ENCODE measurements around the gene ITIH5. TPM values are rescaled to one million over a fixed set of nuclear protein-coding genes. Genes with fewer than 3 reads are reported as not detected.
"Not testable (repeated sequence)": the region's sequence is repeated elsewhere in the genome, so short reads cannot be mapped to it uniquely, and the experiment has no call there.

ITIH5 gene
- total RNA-seq, 5 donors from 2014 or later (not counting 1 experiment from before 2014, with no cell fraction given) = 0.13 to 0.22 TPM; not detected in 3

- H3K27me3 ChIP-seq (replicated peaks in 1 of 2; ENCODE audit: control insufficient read depth in 2 of 2, extremely low read depth in 1 of 2, insufficient read depth in 2 of 2, low read length in 1 of 2); H3K27ac Mint-ChIP-seq; H3K36me3 ChIP-seq (ENCODE audit: control insufficient read depth in 2 of 2, extremely low read depth in 1 of 2, insufficient read depth in 1 of 2, low read length in 1 of 2); H3K27ac ChIP-seq (ENCODE audit: low read length); POLR2A ChIA-PET; CTCF ChIA-PET; H3K27me3 Mint-ChIP-seq; H3K36me3 Mint-ChIP-seq; H3K4me3 ChIP-seq (ENCODE audit: control insufficient read depth in 1 of 2, extremely low read depth in 1 of 2, low read length in 1 of 2); H3K4me1 Mint-ChIP-seq; H3K9me3 ChIP-seq; H3K4me3 Mint-ChIP-seq; H3K4me1 ChIP-seq (ENCODE audit: control insufficient read depth in 1 of 2, extremely low read depth in 1 of 2, insufficient read depth in 2 of 2, low read length in 2 of 2): not testable (repeated sequence)
- peaks cover 6 to 17% (median 12%) of the 10 kb centered on the region in 3 donors for H3K9me3 Mint-ChIP-seq
- WGBS (ENCODE audit: insufficient coverage) = no CpG with 5 or more reads among the region's 3 CpGs
- DNase-seq = peak in 2 of 35 experiments; percentile 2 to 31
- peak in 1 of 4 experiments; percentile 54 for ATAC-seq (replicated peaks in 1 of 4)
These were observed 24.3 kb upstream of the ITIH5 start for GRCh38 chr10:7690885-7691597.

- ChIA-PET POLR2A (no interaction called here), CTCF (interaction anchor here (0.7 to 3.6 kb wide), 3 partner anchors 27 to 164 kb away, joined by 3 to 17 read pairs (median 4); no protein-coding TSS in a partner anchor)
- H3K4me3 Mint-ChIP-seq = no peak overlapping the region
These were observed 22.8 kb upstream of the ITIH5 start for GRCh38 chr10:7689591-7689990.

GRCh38 chr10:7687228-7687907, 20.6 kb upstream of the ITIH5 start:
- Histone ChIP-seq H3K4me3 (ENCODE audit: control insufficient read depth in 1 of 2, extremely low read depth in 1 of 2, low read length in 1 of 2) (no peak overlapping the region), H3K9me3 (no peaks in the 10 kb centered on the region), H3K27ac (ENCODE audit: low read length) (no peak overlapping the region), H3K27me3 (replicated peaks in 1 of 2; ENCODE audit: control insufficient read depth in 2 of 2, extremely low read depth in 1 of 2, insufficient read depth in 2 of 2, low read length in 1 of 2) (peaks cover 0 to 4% of the 10 kb centered on the region in 2 experiments), H3K4me1 (ENCODE audit: control insufficient read depth in 1 of 2, extremely low read depth in 1 of 2, insufficient read depth in 2 of 2, low read length in 2 of 2) (no peaks in the 10 kb centered on the region), H3K36me3 (ENCODE audit: control insufficient read depth in 2 of 2, extremely low read depth in 1 of 2, insufficient read depth in 1 of 2, low read length in 1 of 2) (no peaks in the 10 kb centered on the region)
- H3K4me3 Mint-ChIP-seq = no peak overlapping the region
- WGBS (ENCODE audit: insufficient coverage) = 17% methylated on average over 6 of the region's 20 CpGs
- ChIA-PET CTCF (interaction anchor here (0.6 to 5.6 kb wide), 23 partner anchors 10 to 824 kb away, joined by 3 to 68 read pairs (median 5); partner anchors contain the start of gene SFMBT2 (in 1 of the 2)), POLR2A (interaction anchor here in 1 of 2 donors (0.6 kb wide), 1 partner anchor 162 kb away, joined by 4 read pairs; no protein-coding TSS in a partner anchor)
- no peak overlapping the region for H3K27ac Mint-ChIP-seq
- peaks cover 0 to 4% (median 2%) of the 10 kb centered on the region in 3 donors for H3K4me1 Mint-ChIP-seq
- peak; percentile 51 to 87 (median 69) for DNase-seq
- H3K9me3 Mint-ChIP-seq = peaks cover 0 to 9% (median 6%) of the 10 kb centered on the region in 3 donors
- peak; percentile 91 to 95 (median 94) for ATAC-seq (replicated peaks in 1 of 4)
- no peaks in the 10 kb centered on the region for H3K36me3 Mint-ChIP-seq
- H3K27me3 Mint-ChIP-seq = peaks cover 0 to 4% of the 10 kb centered on the region in 2 donors

More at GRCh38 chr10:7689591-7689990, 22.8 kb upstream of the ITIH5 start:
- H3K4me1 Mint-ChIP-seq = peaks cover 0 to 4% (median 2%) of the 10 kb centered on the region in 3 donors
- Histone ChIP-seq H3K4me3 (ENCODE audit: control insufficient read depth in 1 of 2, extremely low read depth in 1 of 2, low read length in 1 of 2) (no peak overlapping the region), H3K27me3 (replicated peaks in 1 of 2; ENCODE audit: control insufficient read depth in 2 of 2, extremely low read depth in 1 of 2, insufficient read depth in 2 of 2, low read length in 1 of 2) (peaks cover 0 to 4% of the 10 kb centered on the region in 2 experiments), H3K36me3 (ENCODE audit: control insufficient read depth in 2 of 2, extremely low read depth in 1 of 2, insufficient read depth in 1 of 2, low read length in 1 of 2) (no peaks in the 10 kb centered on the region), H3K9me3 (no peaks in the 10 kb centered on the region), H3K27ac (ENCODE audit: low read length) (no peak overlapping the region), H3K4me1 (ENCODE audit: control insufficient read depth in 1 of 2, extremely low read depth in 1 of 2, insufficient read depth in 2 of 2, low read length in 2 of 2) (no peaks in the 10 kb centered on the region)
- no peaks in the 10 kb centered on the region for H3K36me3 Mint-ChIP-seq
- H3K27me3 Mint-ChIP-seq = no peaks in the 10 kb centered on the region
- H3K9me3 Mint-ChIP-seq = peaks cover 6 to 17% (median 12%) of the 10 kb centered on the region in 3 donors
- DNase-seq (no peak), ATAC-seq (replicated peaks in 1 of 4) (no peak)
- H3K27ac Mint-ChIP-seq = no peak overlapping the region

- Mint-ChIP-seq H3K27me3 (peaks cover 0 to 4% of the 10 kb centered on the region in 2 donors), H3K36me3 (no peaks in the 10 kb centered on the region), H3K9me3 (peaks cover 0 to 9% (median 6%) of the 10 kb centered on the region in 3 donors), H3K27ac (no peak overlapping the region), H3K4me3 (no peak overlapping the region), H3K4me1 (peaks cover 0 to 4% (median 2%) of the 10 kb centered on the region in 3 donors)
- Histone ChIP-seq H3K4me1 (ENCODE audit: control insufficient read depth in 1 of 2, extremely low read depth in 1 of 2, insufficient read depth in 2 of 2, low read length in 2 of 2) (no peaks in the 10 kb centered on the region), H3K27ac (ENCODE audit: low read length) (no peak overlapping the region), H3K9me3 (no peaks in the 10 kb centered on the region), H3K27me3 (replicated peaks in 1 of 2; ENCODE audit: control insufficient read depth in 2 of 2, extremely low read depth in 1 of 2, insufficient read depth in 2 of 2, low read length in 1 of 2) (peaks cover 0 to 4% of the 10 kb centered on the region in 2 experiments), H3K36me3 (ENCODE audit: control insufficient read depth in 2 of 2, extremely low read depth in 1 of 2, insufficient read depth in 1 of 2, low read length in 1 of 2) (no peaks in the 10 kb centered on the region), H3K4me3 (ENCODE audit: control insufficient read depth in 1 of 2, extremely low read depth in 1 of 2, low read length in 1 of 2) (no peak overlapping the region)
- ChIA-PET CTCF (interaction anchor here (0.6 to 5.6 kb wide), 24 partner anchors 9 to 1654 kb away, joined by 3 to 68 read pairs (median 4); partner anchors contain the start of gene SFMBT2 (in 1 of the 2)), POLR2A (interaction anchor here in 1 of 2 donors (0.6 kb wide), 1 partner anchor 25 kb away, joined by 3 read pairs; no protein-coding TSS in a partner anchor)
- WGBS (ENCODE audit: insufficient coverage) = 77% methylated on average over 4 of the region's 13 CpGs
- no peak for DNase-seq
- peak in 1 of 4 experiments; percentile 16 for ATAC-seq (replicated peaks in 1 of 4)
These were observed 19.8 kb upstream of the ITIH5 start for GRCh38 chr10:7686351-7687171.

GRCh38 chr10:7680078-7680477, 13.3 kb upstream of the ITIH5 start:
- H3K36me3 ChIP-seq (ENCODE audit: control insufficient read depth in 2 of 2, extremely low read depth in 1 of 2, insufficient read depth in 1 of 2, low read length in 1 of 2); H3K4me3 ChIP-seq (ENCODE audit: control insufficient read depth in 1 of 2, extremely low read depth in 1 of 2, low read length in 1 of 2); H3K9me3 Mint-ChIP-seq; H3K4me1 ChIP-seq (ENCODE audit: control insufficient read depth in 1 of 2, extremely low read depth in 1 of 2, insufficient read depth in 2 of 2, low read length in 2 of 2); H3K27ac Mint-ChIP-seq; H3K4me1 Mint-ChIP-seq; H3K36me3 Mint-ChIP-seq; CTCF ChIA-PET; POLR2A ChIA-PET; DNase-seq; H3K9me3 ChIP-seq; ATAC-seq (replicated peaks in 1 of 4); H3K27ac ChIP-seq (ENCODE audit: low read length); H3K4me3 Mint-ChIP-seq: not testable (repeated sequence)
- peaks cover 23% of the 10 kb centered on the region in 2 donors for H3K27me3 Mint-ChIP-seq
- WGBS (ENCODE audit: insufficient coverage) = 65% methylated on average over 4 of the region's 5 CpGs
- H3K27me3 ChIP-seq (replicated peaks in 1 of 2; ENCODE audit: control insufficient read depth in 2 of 2, extremely low read depth in 1 of 2, insufficient read depth in 2 of 2, low read length in 1 of 2) = peaks cover 0 to 14% of the 10 kb centered on the region in 2 experiments

GRCh38 chr10:7679256-7679655, 12.5 kb upstream of the ITIH5 start:
- Mint-ChIP-seq H3K27ac (no peak overlapping the region), H3K27me3 (peaks cover 28 to 29% of the 10 kb centered on the region in 2 donors), H3K9me3 (peaks cover 0 to 4% (median 0%) of the 10 kb centered on the region in 3 donors), H3K4me3 (no peak overlapping the region), H3K4me1 (no peaks in the 10 kb centered on the region), H3K36me3 (no peaks in the 10 kb centered on the region)
- no peaks in the 10 kb centered on the region for H3K36me3 ChIP-seq (ENCODE audit: control insufficient read depth in 2 of 2, extremely low read depth in 1 of 2, insufficient read depth in 1 of 2, low read length in 1 of 2)
- no peak overlapping the region for H3K27ac ChIP-seq (ENCODE audit: low read length)
- peaks cover 0 to 14% of the 10 kb centered on the region in 2 experiments for H3K27me3 ChIP-seq (replicated peaks in 1 of 2; ENCODE audit: control insufficient read depth in 2 of 2, extremely low read depth in 1 of 2, insufficient read depth in 2 of 2, low read length in 1 of 2)
- WGBS (ENCODE audit: insufficient coverage) = no CpG with 5 or more reads among the region's 1 CpG
- H3K4me1 ChIP-seq (ENCODE audit: control insufficient read depth in 1 of 2, extremely low read depth in 1 of 2, insufficient read depth in 2 of 2, low read length in 2 of 2) = no peaks in the 10 kb centered on the region
- POLR2A ChIA-PET = no interaction called here
- no peaks in the 10 kb centered on the region for H3K9me3 ChIP-seq
- no peak overlapping the region for H3K4me3 ChIP-seq (ENCODE audit: control insufficient read depth in 1 of 2, extremely low read depth in 1 of 2, low read length in 1 of 2)
- CTCF ChIA-PET = no interaction called here
- DNase-seq (no peak), ATAC-seq (replicated peaks in 1 of 4) (no peak)
